ENCODE results near the gene SYT12. TPM values are rescaled to one million over a fixed set of nuclear protein-coding genes. Genes with fewer than 3 reads are reported as not detected.

The SYT12 gene
- total and polyA plus RNA-seq, 2 of the 8 experiments (the other 6 are each of a cell fraction or from before 2014, with no cell fraction given) = 1.4 to 3.3 TPM

DNA sequence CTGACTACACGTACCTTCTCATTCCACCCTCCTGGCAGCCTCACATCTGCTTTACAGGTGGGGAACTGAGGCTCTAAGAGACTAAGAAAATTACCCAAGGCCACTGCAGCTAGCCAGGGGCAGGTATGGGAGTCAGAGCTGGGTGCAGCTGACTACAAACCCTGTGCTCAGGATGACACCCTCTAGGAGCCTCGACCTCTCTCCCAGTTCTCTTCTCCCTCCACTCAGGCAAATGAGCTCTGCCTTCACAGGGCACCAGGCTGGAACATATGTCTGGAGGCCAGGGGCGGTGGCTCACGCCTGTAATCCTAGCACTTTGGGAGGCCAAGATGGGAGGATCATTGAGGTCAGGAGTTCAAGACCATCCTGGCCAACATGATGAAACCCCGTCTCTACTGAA is 4.0 kb downstream of the SYT12 start:
- DNase-seq (ENCODE audit: low read depth in 1 of 2, low spot score in 2 of 2) (no peak), FAIRE-seq (no peak)
- no peaks in the 10 kb centered on the region for H3K36me3 ChIP-seq (ENCODE audit: control insufficient read depth in 2 of 4, insufficient read depth in 4 of 4, low read length in 3 of 4)
- H4K20me1 ChIP-seq (replicated peaks in 1 of 2; ENCODE audit: control insufficient read depth in 1 of 2, insufficient read depth in 2 of 2, low read length in 2 of 2) = peaks cover 0 to 5% of the 10 kb centered on the region in 2 experiments
- WGBS, 2 experiments (ENCODE audit: extremely low coverage in 1 of 2, insufficient coverage in 1 of 2, insufficient read length in 1 of 2, insufficient replicate concordance in 2 of 2, low coverage in 1 of 2, low lambda C conversion rate in 2 of 2, missing lambda C conversion rate in 1 of 2) = 88% methylated on average over 4 of the region's 5 CpGs; no CpG with 5 or more reads in 1 of the 2 experiments
- no peak overlapping the region for H4K8ac ChIP-seq (ENCODE audit: extremely low read depth, insufficient read depth, low read length)
- no peak overlapping the region for H3K56ac ChIP-seq (replicated peaks; ENCODE audit: insufficient read length, low read depth, low read length)
- H2BK12ac ChIP-seq (ENCODE audit: low read depth, low read length) = no peak overlapping the region
- H3K23ac ChIP-seq (ENCODE audit: insufficient read length) = no peak overlapping the region
- H2BK5ac ChIP-seq (ENCODE audit: low read depth, low read length) = no peak overlapping the region
- H3K9ac ChIP-seq (replicated peaks in 1 of 4; ENCODE audit: extremely low read depth in 1 of 4, low read depth in 3 of 4, low read length in 3 of 4) = no peak overlapping the region
- no peak overlapping the region for H2BK20ac ChIP-seq (ENCODE audit: low read length)
- peaks cover 2 to 15% (median 7%) of the 10 kb centered on the region in 4 experiments for H3K4me1 ChIP-seq (replicated peaks in 1 of 4; ENCODE audit: control insufficient read depth in 3 of 4, insufficient read depth in 4 of 4, low read length in 3 of 4)
- no peak overlapping the region for H2AK5ac ChIP-seq (ENCODE audit: low read depth, low read length)
- H3K79me1 ChIP-seq (ENCODE audit: low read depth, low read length) = no peaks in the 10 kb centered on the region; the same call in 1 of the 2 replicates
- H3K27ac ChIP-seq (ENCODE audit: low read depth, low read length) = no peak overlapping the region
- peaks cover 24 to 36% (median 29%) of the 10 kb centered on the region in 4 experiments for H3K27me3 ChIP-seq (replicated peaks in 1 of 4; ENCODE audit: control insufficient read depth in 3 of 4, extremely low read depth in 1 of 4, insufficient read depth in 3 of 4, low read length in 3 of 4)
- POLR2A ChIA-PET (ENCODE audit: partially characterized antibody) = interaction anchor here (0.5 to 1.0 kb wide), 2 partner anchors 169 to 662 kb away, joined by 3 read pairs; no protein-coding TSS in a partner anchor
- H2BK120ac ChIP-seq (replicated peaks; ENCODE audit: low read depth, low read length) = no peak overlapping the region
- H4K5ac ChIP-seq (ENCODE audit: insufficient read length, low read depth, low read length) = no peak overlapping the region
- no peak overlapping the region for H4K91ac ChIP-seq (replicated peaks; ENCODE audit: insufficient read length, low read length)
- no peak overlapping the region for H3K18ac ChIP-seq (ENCODE audit: extremely low read depth, low read length)
- peaks cover 7% of the 10 kb centered on the region for H3K23me2 ChIP-seq (ENCODE audit: low read depth, low read length)
- H3K4me3 ChIP-seq (ENCODE audit: extremely low read depth in 1 of 4, insufficient read depth in 2 of 4, low read depth in 3 of 4, low read length in 4 of 4) = no peak overlapping the region
- TF ChIP-seq SRF (IDR thresholded peaks at IDR 0.05; ENCODE audit: low read depth, low read length) = no peak
- H2AFZ ChIP-seq (ENCODE audit: low read length) = no peak overlapping the region
- H3K4me2 ChIP-seq (ENCODE audit: insufficient read depth in 1 of 2, low read depth in 2 of 2, low read length in 2 of 2) = no peak overlapping the region
- CTCF ChIA-PET (ENCODE audit: partially characterized antibody) = interaction anchor here (0.8 to 4.2 kb wide), 8 partner anchors 11 to 144 kb away, joined by 3 to 19 read pairs (median 5); no protein-coding TSS in a partner anchor
- peaks cover 2 to 3% of the 10 kb centered on the region in 2 experiments; a peak in 2 of 4 replicates for H3K9me3 ChIP-seq (ENCODE audit: insufficient read depth in 2 of 2, low read depth in 1 of 2, low read length in 1 of 2)
- H3K79me2 ChIP-seq (ENCODE audit: control insufficient read depth in 1 of 2, insufficient read depth in 2 of 2, low read length in 2 of 2) = no peaks in the 10 kb centered on the region
- no peak overlapping the region for H3K14ac ChIP-seq (ENCODE audit: insufficient read length)
- no peak overlapping the region for H3K4ac ChIP-seq (replicated peaks; ENCODE audit: insufficient read length, low read depth, low read length)
- no peak overlapping the region for H2BK15ac ChIP-seq (ENCODE audit: low read length)
